GM18517 (cell line): Measurements from ENCODE around the gene CABP7.

Experiments
- ATAC-seq: cut with Tn5 transposase; IDR thresholded peaks from one replicate; pipeline ENCODE4 v1.9.1; 2021; ENCODE audit warnings: mild to moderate bottlenecking, moderate library complexity; ENCODE audit not compliant: unreplicated experiment

Gene CABP7

GRCh38 chr22:29769723-29770321 lies 50.0 kb downstream of the CABP7 start:
- ATAC-seq: no peak

- no peak for ATAC-seq
Observed at GRCh38 chr22:29772170-29772641, 52.4 kb downstream of the CABP7 start.

- no peak for ATAC-seq
Observed at GRCh38 chr22:29773233-29773632, 53.4 kb downstream of the CABP7 start.

GRCh38 chr22:29780220-29780619 lies 60.4 kb downstream of the CABP7 start:
- no peak for ATAC-seq

- no peak for ATAC-seq
Observed at GRCh38 chr22:29780748-29781676, 61.2 kb downstream of the CABP7 start.
